C4-2B (cell line): ENCODE results near the gene TIMM17A.

Experiments used
- H3K27ac ChIP-seq: fragments of 450-650 bp; 2 replicates; pipeline ENCODE4 v1.5.1; 2017
- CTCF ChIP-seq: fragments of 450-650 bp; conservative IDR thresholded peaks from 2 replicates; pipeline ENCODE4 v1.5.1; 2017; ENCODE audit warnings: mild to moderate bottlenecking
- ZFX ChIP-seq: fragments of 450-650 bp; IDR thresholded peaks from 2 replicates; pipeline ENCODE4 v1.6.1; 2017

The TIMM17A gene

GRCh38 chr1:201968202-201968925, 13.1 kb downstream of the TIMM17A start:
- TF ChIP-seq ZFX (no peak), CTCF (no peak)

GRCh38 chr1:201970334-201971159, 15.2 kb downstream of the TIMM17A start:
- no peak overlapping the region for H3K27ac ChIP-seq
- no peak for TF ChIP-seq CTCF
- no peak for TF ChIP-seq ZFX

More at GRCh38 chr1:201968202-201968925, 13.1 kb downstream of the TIMM17A start:
- no peak overlapping the region for H3K27ac ChIP-seq

GRCh38 chr1:201982082-201982622, 26.8 kb downstream of the TIMM17A start:
- peak overlapping the region; percentile 90 for H3K27ac ChIP-seq
- no peak for TF ChIP-seq CTCF

GRCh38 chr1:201982623-201983379, 27.5 kb downstream of the TIMM17A start, which contains the start of gene RNPEP:
Gene RNPEP (plus strand): TSS chr1:201982648. CDS start chr1:201982667, 19 bp downstream.
- no peak; the same call in 1 of the 2 replicates for TF ChIP-seq CTCF
- TF ChIP-seq ZFX: peak; percentile 98
- H3K27ac ChIP-seq: peak within 1 kb of the TSS; percentile 90

GRCh38 chr1:201983380-201983805, 28.1 kb downstream of the TIMM17A start:
- H3K27ac ChIP-seq: peak overlapping the region; percentile 90
- TF ChIP-seq ZFX: no peak
- TF ChIP-seq CTCF: no peak

GRCh38 chr1:201984446-201984845, 29.1 kb downstream of the TIMM17A start:
- no peak for TF ChIP-seq CTCF
- TF ChIP-seq ZFX: no peak

More at GRCh38 chr1:201984446-201984845, 29.1 kb downstream of the TIMM17A start:
- H3K27ac ChIP-seq: no peak overlapping the region
